ENCODE results near the gene OTUB1. TPM values are rescaled to one million over a fixed set of nuclear protein-coding genes. Genes with fewer than 3 reads are reported as not detected.

The OTUB1 gene
- total RNA-seq, 2 donors from 2014 or later = 78.7 to 82.5 TPM

- Histone ChIP-seq H3K9me3 (no peaks in the 10 kb centered on the region), H3K9ac (ENCODE audit: low read depth in 2 of 2, low read length in 2 of 2) (no peak overlapping the region), H3K36me3 (no peaks in the 10 kb centered on the region), H3K4me1 (no peaks in the 10 kb centered on the region), H3K27ac (no peak overlapping the region), H3K4me3 (no peak overlapping the region), H3K27me3 (no peaks in the 10 kb centered on the region)
- intact Hi-C loops (cut with DNase I) = no loop called here
- DNase-seq = no peak
- no peak for TF ChIP-seq CTCF (IDR thresholded peaks at IDR 0.05)
Measured at GRCh38 chr11:64017945-64018224, 31.6 kb downstream of the OTUB1 start.

- TF ChIP-seq CTCF (IDR thresholded peaks at IDR 0.05) = no peak
- no peak overlapping the region for H3K9ac ChIP-seq (ENCODE audit: low read depth in 2 of 2, low read length in 2 of 2)
- H3K4me1 ChIP-seq = no peaks in the 10 kb centered on the region
- H3K27me3 ChIP-seq = no peaks in the 10 kb centered on the region
- no peak for DNase-seq
- no peak overlapping the region for H3K4me3 ChIP-seq
- no peaks in the 10 kb centered on the region for H3K9me3 ChIP-seq
- intact Hi-C loops (cut with DNase I) = no loop called here
- H3K27ac ChIP-seq = no peak overlapping the region
- no peaks in the 10 kb centered on the region for H3K36me3 ChIP-seq
Measured at GRCh38 chr11:64018310-64018709, 32.1 kb downstream of the OTUB1 start.

GRCh38 chr11:64019106-64020037 is 33.1 kb downstream of the OTUB1 start:
- no peak overlapping the region for H3K27ac ChIP-seq
- no peak for DNase-seq
- no peaks in the 10 kb centered on the region for H3K9me3 ChIP-seq
- no peak overlapping the region for H3K9ac ChIP-seq (ENCODE audit: low read depth in 2 of 2, low read length in 2 of 2)
- no peak for TF ChIP-seq CTCF (IDR thresholded peaks at IDR 0.05)
- no peaks in the 10 kb centered on the region for H3K27me3 ChIP-seq
- H3K36me3 ChIP-seq = no peaks in the 10 kb centered on the region
- H3K4me1 ChIP-seq = no peaks in the 10 kb centered on the region
- intact Hi-C loops (cut with DNase I) = no loop called here
- H3K4me3 ChIP-seq = no peak overlapping the region

- no peaks in the 10 kb centered on the region for H3K36me3 ChIP-seq
- no peak overlapping the region for H3K9ac ChIP-seq (ENCODE audit: low read depth in 2 of 2, low read length in 2 of 2)
- TF ChIP-seq CTCF (IDR thresholded peaks at IDR 0.05) = no peak
- DNase-seq = no peak
- no peaks in the 10 kb centered on the region for H3K4me1 ChIP-seq
- H3K27ac ChIP-seq = no peak overlapping the region
- no peaks in the 10 kb centered on the region for H3K9me3 ChIP-seq
- H3K4me3 ChIP-seq = no peak overlapping the region
- no peaks in the 10 kb centered on the region for H3K27me3 ChIP-seq
- intact Hi-C loops (cut with DNase I) = no loop called here
Measured at GRCh38 chr11:64020976-64021756, 34.9 kb downstream of the OTUB1 start.

- Histone ChIP-seq H3K4me1 (no peaks in the 10 kb centered on the region), H3K9ac (ENCODE audit: low read depth in 2 of 2, low read length in 2 of 2) (no peak overlapping the region), H3K27me3 (no peaks in the 10 kb centered on the region), H3K36me3 (no peaks in the 10 kb centered on the region), H3K4me3 (no peak overlapping the region), H3K27ac (no peak overlapping the region), H3K9me3 (no peaks in the 10 kb centered on the region)
- TF ChIP-seq CTCF (IDR thresholded peaks at IDR 0.05) = no peak
- no peak for DNase-seq
- intact Hi-C loops (cut with DNase I) = no loop called here
Measured at GRCh38 chr11:64021757-64022093, 35.5 kb downstream of the OTUB1 start.
